ENCODE measurements around the gene SLC28A3.

The SLC28A3 gene

DNA sequence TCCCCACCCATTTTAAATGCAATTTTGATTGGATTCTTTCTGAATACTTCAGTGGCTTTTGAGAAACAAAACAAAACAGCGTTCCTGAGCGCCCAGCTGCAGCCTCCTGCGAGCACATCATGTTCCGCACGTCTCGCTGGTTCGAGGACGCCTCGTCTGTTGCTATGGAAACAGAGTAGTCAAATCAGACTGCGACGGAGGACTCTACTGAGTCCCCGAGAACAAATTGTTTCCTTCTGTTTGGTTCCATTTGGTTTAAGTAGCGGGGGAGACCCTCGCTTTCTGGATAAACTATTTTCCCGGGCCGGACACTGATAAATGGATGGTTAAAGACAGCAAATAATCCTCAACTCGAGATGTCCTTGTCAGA, 69.0 kb downstream of the SLC28A3 start:
- Mint-ChIP-seq H3K4me1 (peaks cover 5% of the 10 kb centered on the region), H3K27ac (peak overlapping the region; percentile 64), H3K36me3 (no peaks in the 10 kb centered on the region), H3K9me3 (no peaks in the 10 kb centered on the region), H3K27me3 (peaks cover 5% of the 10 kb centered on the region), H3K4me3 (peak overlapping the region; percentile 59)
- ATAC-seq (ENCODE audit: low read depth) = peak; percentile 100
- peak; percentile 27 to 41 for DNase-seq (ENCODE audit: low spot score in 2 of 2)

DNA sequence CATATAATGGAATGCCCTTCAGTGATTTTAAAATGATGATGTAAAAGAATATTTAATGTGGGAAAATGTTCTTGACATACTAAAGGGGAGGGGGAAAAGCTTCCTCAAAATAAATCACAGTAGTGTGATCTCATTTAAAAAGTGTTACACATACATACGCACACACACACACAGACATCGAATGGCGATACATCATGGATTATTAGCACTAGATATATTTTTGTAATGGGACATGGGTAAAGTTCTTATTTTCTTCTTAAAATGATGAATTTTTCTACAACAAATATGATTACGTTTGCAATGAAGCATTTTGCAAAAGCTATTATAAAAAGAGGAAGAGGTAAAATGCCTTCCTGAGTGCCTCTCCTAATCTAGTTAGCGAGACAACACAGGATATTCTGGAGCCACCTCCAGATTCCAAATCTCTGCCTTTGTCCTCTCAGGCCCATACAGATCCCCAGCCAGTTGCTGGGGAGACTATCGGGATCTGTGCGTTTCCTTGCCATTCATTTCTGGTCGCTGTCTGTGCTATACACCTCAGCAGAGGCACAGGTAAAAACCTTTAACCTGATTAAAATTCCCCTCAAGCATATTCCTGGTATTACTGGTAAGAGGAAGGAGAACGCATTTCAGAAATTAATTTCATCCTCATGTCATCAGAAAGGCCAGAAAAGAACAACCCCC, 69.6 kb downstream of the SLC28A3 start:
- peak; percentile 33 for ATAC-seq (ENCODE audit: low read depth)
- DNase-seq (ENCODE audit: low spot score in 2 of 2) = peak in 1 of 2 donors; percentile 12
- H3K4me1 Mint-ChIP-seq = peaks cover 9% of the 10 kb centered on the region

GRCh38 chr9:84266087-84266561, 74.4 kb downstream of the SLC28A3 start:
- no peak overlapping the region for H3K27ac Mint-ChIP-seq
- H3K9me3 Mint-ChIP-seq = no peaks in the 10 kb centered on the region
- H3K36me3 Mint-ChIP-seq = no peaks in the 10 kb centered on the region
- DNase-seq (ENCODE audit: low spot score in 2 of 2) (no peak), ATAC-seq (ENCODE audit: low read depth) (no peak)
- H3K4me1 Mint-ChIP-seq = peaks cover 5% of the 10 kb centered on the region
- H3K27me3 Mint-ChIP-seq = no peaks in the 10 kb centered on the region
- no peak overlapping the region for H3K4me3 Mint-ChIP-seq

More for the DNA sequence above, 69.6 kb downstream of the SLC28A3 start:
- Mint-ChIP-seq H3K27ac (peak overlapping the region; percentile 64), H3K4me3 (peak overlapping the region; percentile 59), H3K36me3 (no peaks in the 10 kb centered on the region), H3K27me3 (peaks cover 5% of the 10 kb centered on the region), H3K9me3 (no peaks in the 10 kb centered on the region)

GRCh38 chr9:84264307-84265029, 76.1 kb downstream of the SLC28A3 start:
- Mint-ChIP-seq H3K36me3 (no peaks in the 10 kb centered on the region), H3K27me3 (no peaks in the 10 kb centered on the region), H3K9me3 (no peaks in the 10 kb centered on the region), H3K4me3 (no peak overlapping the region), H3K4me1 (peaks cover 7% of the 10 kb centered on the region), H3K27ac (no peak overlapping the region)
- DNase-seq (ENCODE audit: low spot score in 2 of 2) (no peak), ATAC-seq (ENCODE audit: low read depth) (no peak)

DNA sequence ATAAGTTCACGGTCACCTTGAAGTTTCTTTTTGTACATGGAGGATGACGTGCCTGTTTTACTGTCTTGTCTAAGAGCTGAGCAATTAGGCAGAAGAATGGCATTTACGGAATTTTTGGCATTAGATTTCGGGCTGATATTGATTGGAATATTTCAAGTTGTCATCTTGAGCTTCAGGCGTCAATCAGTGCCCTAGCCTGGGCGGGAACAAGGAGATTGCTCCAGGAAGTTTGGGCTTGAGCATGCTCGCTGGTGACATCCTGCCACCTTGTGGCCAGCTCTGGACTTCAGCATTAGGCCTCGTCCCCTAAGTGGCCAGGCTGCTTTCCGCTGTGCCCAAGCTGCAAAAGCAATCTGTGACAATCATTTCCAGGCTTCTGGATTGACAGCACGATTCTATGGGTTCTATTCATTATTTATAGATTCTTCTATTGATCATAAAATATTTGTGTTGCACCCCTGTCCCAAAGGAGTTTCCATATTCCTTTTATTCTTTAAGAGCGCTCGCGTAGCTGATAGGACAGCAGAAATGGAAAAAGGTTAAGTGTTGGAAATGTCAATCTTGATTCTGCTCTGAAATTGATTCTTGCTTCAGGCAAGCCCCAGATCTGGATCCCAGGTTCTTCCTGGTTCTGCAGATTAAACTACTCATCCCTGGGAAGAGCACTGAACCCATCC, 79.3 kb downstream of the SLC28A3 start:
- H3K27ac Mint-ChIP-seq = no peak overlapping the region
- peak; percentile 29 to 38 for DNase-seq (ENCODE audit: low spot score in 2 of 2)
- ATAC-seq (ENCODE audit: low read depth) = peak; percentile 66
- H3K4me3 Mint-ChIP-seq = peak overlapping the region; percentile 66
- H3K9me3 Mint-ChIP-seq = no peaks in the 10 kb centered on the region
- no peaks in the 10 kb centered on the region for H3K27me3 Mint-ChIP-seq
- no peaks in the 10 kb centered on the region for H3K36me3 Mint-ChIP-seq
- peaks cover 6% of the 10 kb centered on the region for H3K4me1 Mint-ChIP-seq

- no peaks in the 10 kb centered on the region for H3K36me3 Mint-ChIP-seq
- peaks cover 3% of the 10 kb centered on the region for H3K4me1 Mint-ChIP-seq
- H3K4me3 Mint-ChIP-seq = no peak overlapping the region
- H3K27ac Mint-ChIP-seq = no peak overlapping the region
- H3K9me3 Mint-ChIP-seq = no peaks in the 10 kb centered on the region
- no peak for ATAC-seq (ENCODE audit: low read depth)
- no peak for DNase-seq (ENCODE audit: low spot score in 2 of 2)
- peaks cover 2% of the 10 kb centered on the region for H3K27me3 Mint-ChIP-seq
Observed at GRCh38 chr9:84258371-84258770, 82.2 kb downstream of the SLC28A3 start.

DNA sequence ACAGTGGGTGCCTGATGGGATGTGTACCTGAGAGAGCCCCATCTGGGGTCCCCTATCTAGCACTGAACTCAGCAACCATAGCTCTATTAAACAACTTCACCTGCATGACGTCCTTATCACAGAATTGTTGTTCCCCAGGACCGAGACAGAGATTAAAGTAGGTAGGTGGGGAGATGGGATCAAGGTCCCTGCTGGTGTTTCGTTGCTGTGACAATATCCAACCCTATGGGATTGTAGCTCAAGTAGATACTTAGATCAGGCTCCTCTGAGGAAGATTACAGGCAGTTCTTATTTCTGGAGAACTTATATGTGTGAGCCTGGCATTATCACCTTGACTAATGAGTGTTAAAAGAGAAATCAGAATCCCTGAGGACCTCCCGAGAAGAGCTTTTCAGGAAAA, 84.9 kb downstream of the SLC28A3 start:
- Mint-ChIP-seq H3K4me1 (no peaks in the 10 kb centered on the region), H3K27ac (no peak overlapping the region), H3K36me3 (no peaks in the 10 kb centered on the region), H3K9me3 (no peaks in the 10 kb centered on the region), H3K4me3 (no peak overlapping the region), H3K27me3 (peaks cover 4% of the 10 kb centered on the region)
- ATAC-seq (ENCODE audit: low read depth) = no peak
- no peak for DNase-seq (ENCODE audit: low spot score in 2 of 2)

- no peak overlapping the region for H3K27ac Mint-ChIP-seq
- no peaks in the 10 kb centered on the region for H3K36me3 Mint-ChIP-seq
- H3K27me3 Mint-ChIP-seq = peaks cover 4% of the 10 kb centered on the region
- ATAC-seq (ENCODE audit: low read depth) = no peak
- H3K9me3 Mint-ChIP-seq = no peaks in the 10 kb centered on the region
- no peaks in the 10 kb centered on the region for H3K4me1 Mint-ChIP-seq
- no peak overlapping the region for H3K4me3 Mint-ChIP-seq
- no peak for DNase-seq (ENCODE audit: low spot score in 2 of 2)
Observed at GRCh38 chr9:84254972-84255371, 85.6 kb downstream of the SLC28A3 start.

GRCh38 chr9:84251921-84252320, 88.6 kb downstream of the SLC28A3 start:
- DNase-seq (ENCODE audit: low spot score in 2 of 2) (no peak), ATAC-seq (ENCODE audit: low read depth) (no peak)
- peaks cover 4% of the 10 kb centered on the region for H3K27me3 Mint-ChIP-seq
- H3K4me3 Mint-ChIP-seq = no peak overlapping the region
- H3K9me3 Mint-ChIP-seq = peaks cover 4% of the 10 kb centered on the region
- H3K36me3 Mint-ChIP-seq = no peaks in the 10 kb centered on the region
- no peaks in the 10 kb centered on the region for H3K4me1 Mint-ChIP-seq
- H3K27ac Mint-ChIP-seq = no peak overlapping the region

DNA sequence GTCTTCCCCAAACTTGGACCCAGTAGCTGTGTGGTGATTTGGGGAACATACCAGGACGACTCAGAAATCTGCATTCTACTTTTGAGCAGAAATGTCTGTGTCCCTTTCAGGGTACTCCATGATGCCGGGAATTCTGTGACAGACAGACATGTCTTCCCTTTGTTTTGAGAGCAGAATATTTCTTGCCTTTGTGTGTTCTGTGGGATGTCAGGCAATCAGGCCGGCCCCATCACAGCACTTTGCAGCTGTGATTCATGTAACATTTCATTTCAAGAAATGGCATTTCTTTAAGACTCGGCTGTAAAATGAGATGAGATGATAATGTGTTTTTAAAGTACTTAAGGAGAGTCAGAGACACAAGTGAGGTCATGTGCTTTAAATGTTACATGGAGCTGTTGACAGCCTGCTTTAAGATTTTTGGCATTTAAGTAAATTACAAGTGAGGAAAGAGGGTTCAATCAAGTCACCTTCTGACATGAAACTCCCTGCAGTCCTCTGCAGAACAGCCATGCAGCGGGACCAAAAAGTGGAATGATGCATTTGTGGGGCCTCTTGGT, 98.7 kb downstream of the SLC28A3 start:
- Mint-ChIP-seq H3K4me1 (no peaks in the 10 kb centered on the region), H3K27me3 (peaks cover 16% of the 10 kb centered on the region), H3K4me3 (no peak overlapping the region), H3K9me3 (peaks cover 1% of the 10 kb centered on the region), H3K27ac (no peak overlapping the region), H3K36me3 (peaks cover 1% of the 10 kb centered on the region)
- DNase-seq (ENCODE audit: low spot score in 2 of 2) (no peak), ATAC-seq (ENCODE audit: low read depth) (no peak)

GRCh38 chr9:84239343-84239742, 101.2 kb downstream of the SLC28A3 start:
- peaks cover 4% of the 10 kb centered on the region for H3K9me3 Mint-ChIP-seq
- H3K4me3 Mint-ChIP-seq = no peak overlapping the region
- no peaks in the 10 kb centered on the region for H3K4me1 Mint-ChIP-seq
- peaks cover 20% of the 10 kb centered on the region for H3K27me3 Mint-ChIP-seq
- H3K36me3 Mint-ChIP-seq = peaks cover 4% of the 10 kb centered on the region
- DNase-seq (ENCODE audit: low spot score in 2 of 2) (no peak), ATAC-seq (ENCODE audit: low read depth) (no peak)
- H3K27ac Mint-ChIP-seq = no peak overlapping the region

DNA sequence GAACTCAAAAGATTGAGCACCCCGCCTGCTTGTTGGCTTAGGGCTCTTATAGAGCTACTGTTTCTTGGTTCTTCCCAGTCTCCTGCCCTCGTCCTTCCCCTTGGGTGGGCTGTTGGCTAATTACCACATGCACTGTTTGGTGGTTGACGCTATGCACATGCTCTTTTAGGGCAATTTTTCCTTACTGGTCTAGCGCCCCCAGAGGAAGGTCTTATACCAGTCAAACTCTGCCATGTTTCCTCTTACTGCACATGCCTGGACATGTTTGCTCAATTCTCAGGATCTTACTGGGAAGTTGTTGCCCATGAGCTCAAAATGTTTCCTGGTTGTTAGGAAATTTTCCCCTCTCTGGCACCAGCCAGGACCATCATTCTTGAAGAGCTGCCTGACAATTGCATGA, 101.9 kb downstream of the SLC28A3 start:
- ATAC-seq (ENCODE audit: low read depth) (no peak), DNase-seq (ENCODE audit: low spot score in 2 of 2) (no peak)
- Mint-ChIP-seq H3K4me1 (no peaks in the 10 kb centered on the region), H3K27ac (no peak overlapping the region), H3K27me3 (peaks cover 17% of the 10 kb centered on the region), H3K4me3 (no peak overlapping the region), H3K9me3 (peaks cover 4% of the 10 kb centered on the region), H3K36me3 (peaks cover 4% of the 10 kb centered on the region)

DNA sequence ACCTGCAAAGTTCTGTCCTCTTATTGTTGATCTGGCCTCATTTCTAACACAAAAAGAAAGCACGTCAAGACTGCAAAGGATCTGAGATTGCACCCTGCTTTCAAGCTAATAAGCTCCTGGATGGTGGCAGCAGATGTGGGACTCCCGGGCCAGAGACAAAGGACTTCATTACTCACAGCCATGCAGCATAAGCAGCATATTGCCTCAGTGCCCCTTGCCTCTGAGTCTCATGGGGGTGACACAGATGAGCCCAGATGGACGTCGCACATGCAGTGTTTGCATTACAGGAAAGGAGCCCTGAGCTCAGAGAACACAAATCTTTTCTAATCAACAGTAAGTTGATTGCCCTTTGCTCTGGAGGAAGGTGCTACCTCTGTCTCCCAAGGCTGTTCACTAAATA, 105.0 kb downstream of the SLC28A3 start:
- Mint-ChIP-seq H3K9me3 (peaks cover 4% of the 10 kb centered on the region), H3K27ac (no peak overlapping the region), H3K4me1 (no peaks in the 10 kb centered on the region), H3K4me3 (no peak overlapping the region), H3K36me3 (peaks cover 4% of the 10 kb centered on the region), H3K27me3 (peaks cover 12% of the 10 kb centered on the region)
- ATAC-seq (ENCODE audit: low read depth) = no peak
- no peak for DNase-seq (ENCODE audit: low spot score in 2 of 2)

Data from memory B cell (primary cell).